Mammary epithelial cell (primary cell): ENCODE results near the gene DGKG.

Source experiments
- EZH2 ChIP-seq: IDR thresholded peaks from 2 replicates; pipeline ENCODE4 v1.6.1; 2012; ENCODE audit warnings: low read length, inconsistent platforms, borderline replicate concordance
- TF ChIP-seq, protein P1 (sequence below), 2 donors: IDR thresholded peaks in 1 of 2; conservative IDR thresholded peaks in 1 of 2; 2 replicates each; pipeline ENCODE4 v1.5.1; 2011 to 2012; ENCODE audit warnings: inconsistent platforms in 2 of 2, low read length in 2 of 2, mild to moderate bottlenecking in 2 of 2, control low read depth in 1 of 2, low read depth in 1 of 2; ENCODE audit not compliant: insufficient read depth in 1 of 2; ENCODE audit errors: extremely low read depth in 1 of 2

- TF ChIP-seq EZH2, result no peak
- TF ChIP-seq, protein P1, sequence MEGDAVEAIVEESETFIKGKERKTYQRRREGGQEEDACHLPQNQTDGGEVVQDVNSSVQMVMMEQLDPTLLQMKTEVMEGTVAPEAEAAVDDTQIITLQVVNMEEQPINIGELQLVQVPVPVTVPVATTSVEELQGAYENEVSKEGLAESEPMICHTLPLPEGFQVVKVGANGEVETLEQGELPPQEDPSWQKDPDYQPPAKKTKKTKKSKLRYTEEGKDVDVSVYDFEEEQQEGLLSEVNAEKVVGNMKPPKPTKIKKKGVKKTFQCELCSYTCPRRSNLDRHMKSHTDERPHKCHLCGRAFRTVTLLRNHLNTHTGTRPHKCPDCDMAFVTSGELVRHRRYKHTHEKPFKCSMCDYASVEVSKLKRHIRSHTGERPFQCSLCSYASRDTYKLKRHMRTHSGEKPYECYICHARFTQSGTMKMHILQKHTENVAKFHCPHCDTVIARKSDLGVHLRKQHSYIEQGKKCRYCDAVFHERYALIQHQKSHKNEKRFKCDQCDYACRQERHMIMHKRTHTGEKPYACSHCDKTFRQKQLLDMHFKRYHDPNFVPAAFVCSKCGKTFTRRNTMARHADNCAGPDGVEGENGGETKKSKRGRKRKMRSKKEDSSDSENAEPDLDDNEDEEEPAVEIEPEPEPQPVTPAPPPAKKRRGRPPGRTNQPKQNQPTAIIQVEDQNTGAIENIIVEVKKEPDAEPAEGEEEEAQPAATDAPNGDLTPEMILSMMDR (conservative IDR thresholded peaks at IDR 0.05 in 1 of 2, IDR thresholded peaks at IDR 0.05 in 1 of 2; ENCODE audit: extremely low read depth in 1 of 2, insufficient read depth in 1 of 2, low read depth in 1 of 2, low read length in 2 of 2), result no peak
Measured at GRCh38 chr3:186311441-186311840, 50.6 kb downstream of the DGKG start.
